ENCODE results near the gene DHRSX. TPM values are rescaled to one million over a fixed set of nuclear protein-coding genes. Genes with fewer than 3 reads are reported as not detected.
"Not testable (repeated sequence)": the region's sequence is repeated elsewhere in the genome, so short reads cannot be mapped to it uniquely, and the experiment has no call there.

Gene DHRSX
- total RNA-seq, 2 donors from 2014 or later = 19.9 to 21.9 TPM

- H3K9me3 ChIP-seq = no peaks in the 10 kb centered on the region
- no peaks in the 10 kb centered on the region for H3K4me1 ChIP-seq
- no peaks in the 10 kb centered on the region for H3K36me3 ChIP-seq
- no peaks in the 10 kb centered on the region for H3K27me3 ChIP-seq
- no peak for DNase-seq (ENCODE audit: low spot score)
- no peak overlapping the region for H3K4me3 ChIP-seq
- H3K27ac ChIP-seq = no peak overlapping the region
- TF ChIP-seq CTCF (IDR thresholded peaks at IDR 0.05) = no peak
These were observed 37.4 kb upstream of the DHRSX start for GRCh38 chrX:2538031-2538757.

- no peak for DNase-seq (ENCODE audit: low spot score)
- no peaks in the 10 kb centered on the region for H3K27me3 ChIP-seq
- H3K27ac ChIP-seq = no peak overlapping the region
- no peaks in the 10 kb centered on the region for H3K4me1 ChIP-seq
- TF ChIP-seq CTCF (IDR thresholded peaks at IDR 0.05) = no peak
- H3K4me3 ChIP-seq = no peak overlapping the region
- no peaks in the 10 kb centered on the region for H3K36me3 ChIP-seq
- no peaks in the 10 kb centered on the region for H3K9me3 ChIP-seq
These were observed 36.2 kb upstream of the DHRSX start for GRCh38 chrX:2536974-2537373.

DNA sequence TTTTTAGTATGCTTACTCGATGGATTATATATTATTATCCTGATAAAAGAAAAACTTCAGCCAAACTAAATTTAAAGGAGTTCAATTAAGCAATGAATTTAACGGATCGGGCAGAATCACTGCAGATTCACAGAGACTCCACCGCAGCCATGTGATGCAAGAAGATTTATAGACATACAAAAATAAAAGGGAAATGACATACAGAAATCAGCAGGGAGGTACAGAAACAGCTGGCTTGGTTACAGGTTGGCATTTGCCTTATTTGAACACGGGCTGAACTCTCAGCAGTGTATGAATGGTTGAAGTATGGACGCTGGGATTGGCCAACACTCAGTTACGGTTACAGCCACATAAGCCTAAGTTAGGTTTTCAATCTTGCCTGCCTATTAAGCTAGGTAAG, 35.4 kb upstream of the DHRSX start:
- no peak overlapping the region for H3K27ac ChIP-seq
- no peaks in the 10 kb centered on the region for H3K9me3 ChIP-seq
- no peak for TF ChIP-seq CTCF (IDR thresholded peaks at IDR 0.05)
- DNase-seq (ENCODE audit: low spot score) = no peak
- no peaks in the 10 kb centered on the region for H3K27me3 ChIP-seq
- no peak overlapping the region for H3K4me3 ChIP-seq
- H3K4me1 ChIP-seq = no peaks in the 10 kb centered on the region
- H3K36me3 ChIP-seq = no peaks in the 10 kb centered on the region

- H3K4me3 ChIP-seq; H3K4me1 ChIP-seq; DNase-seq (ENCODE audit: low spot score); H3K27ac ChIP-seq; H3K27me3 ChIP-seq; H3K9me3 ChIP-seq; H3K36me3 ChIP-seq: not testable (repeated sequence)
These were observed 33.7 kb upstream of the DHRSX start for GRCh38 chrX:2534261-2535021.

DNA sequence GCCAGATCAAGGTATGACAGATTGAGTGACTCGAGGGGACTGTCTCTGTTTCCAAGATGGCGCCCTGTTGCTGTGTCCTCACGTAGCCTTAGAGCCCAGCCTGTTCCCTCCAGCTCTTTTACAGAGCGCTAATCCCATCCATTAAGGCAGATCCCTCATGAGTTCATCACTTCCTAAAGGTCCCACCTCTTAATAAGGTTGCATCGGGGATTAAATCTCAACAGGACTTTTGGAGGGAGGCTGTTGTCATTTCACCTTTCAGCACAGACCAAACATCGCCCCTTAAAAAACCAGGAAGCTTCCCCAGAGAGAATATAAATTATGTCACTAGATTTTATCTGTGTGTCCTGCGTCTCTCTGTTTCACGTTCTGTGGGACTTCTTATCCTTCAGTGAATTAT, 32.6 kb upstream of the DHRSX start:
- Histone ChIP-seq H3K4me1 (no peaks in the 10 kb centered on the region), H3K9me3 (no peaks in the 10 kb centered on the region), H3K27ac (no peak overlapping the region), H3K4me3 (no peak overlapping the region), H3K27me3 (no peaks in the 10 kb centered on the region), H3K36me3 (no peaks in the 10 kb centered on the region)
- DNase-seq (ENCODE audit: low spot score) = no peak
- TF ChIP-seq CTCF (IDR thresholded peaks at IDR 0.05) = no peak

DNA sequence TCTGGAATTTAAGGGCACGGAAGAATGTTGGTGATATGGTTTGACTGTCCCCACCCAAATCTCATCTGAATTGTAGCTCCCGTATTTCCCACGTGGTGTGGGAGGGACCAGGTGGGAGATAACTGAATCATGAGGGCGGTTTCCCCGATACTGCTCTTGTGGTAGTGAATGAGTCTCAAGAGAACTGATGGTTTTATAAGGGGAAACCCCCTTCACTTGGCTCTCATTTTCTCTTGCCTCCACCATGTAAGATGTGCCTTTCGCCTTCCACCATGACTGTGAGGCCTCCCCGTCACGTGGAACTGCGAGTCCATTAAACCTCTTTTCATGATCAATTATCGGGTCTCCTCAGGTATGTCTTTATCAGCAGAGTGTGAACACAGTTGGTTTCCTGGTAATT, 25.6 kb upstream of the DHRSX start:
- no peaks in the 10 kb centered on the region for H3K27me3 ChIP-seq
- H3K36me3 ChIP-seq = no peaks in the 10 kb centered on the region
- no peak for DNase-seq (ENCODE audit: low spot score)
- H3K4me3 ChIP-seq = no peak overlapping the region
- no peak for TF ChIP-seq CTCF (IDR thresholded peaks at IDR 0.05)
- no peak overlapping the region for H3K27ac ChIP-seq
- H3K4me1 ChIP-seq = no peaks in the 10 kb centered on the region
- no peaks in the 10 kb centered on the region for H3K9me3 ChIP-seq

Data from right atrium auricular region (tissue), 2 donors.